ENCODE data around the gene SASH3. TPM values are rescaled to one million over a fixed set of nuclear protein-coding genes. Genes with fewer than 3 reads are reported as not detected.

SASH3 gene
- polyA plus RNA-seq, 1 of the 3 experiments (the other 2 are of a cell fraction), result not detected

DNA sequence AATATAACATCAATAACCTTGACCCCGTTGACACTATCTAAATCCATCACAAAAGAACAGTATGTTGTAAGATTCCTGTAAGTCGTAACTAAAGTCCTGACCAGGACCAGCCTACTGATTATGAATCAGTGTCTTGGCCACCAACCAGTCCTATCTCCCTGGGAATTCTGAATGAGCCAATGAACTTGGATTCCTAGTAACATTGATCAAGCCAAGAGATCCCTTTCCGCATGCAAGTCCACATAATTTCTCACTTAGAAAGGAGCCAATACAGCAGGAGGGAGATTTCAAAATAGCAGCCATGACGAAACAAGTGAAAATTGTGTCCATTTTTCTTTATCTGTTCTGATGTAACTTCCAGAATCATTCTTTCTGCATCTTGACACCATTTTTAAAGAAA, 31.4 kb upstream of the SASH3 start:
- TF ChIP-seq GABPA (IDR thresholded peaks at IDR 0.05; ENCODE audit: low read depth) (no peak), JUND (IDR thresholded peaks at IDR 0.05) (no peak), RCOR1 (IDR thresholded peaks at IDR 0.05; ENCODE audit: low read length) (no peak), RFX5 (IDR thresholded peaks at IDR 0.05; ENCODE audit: low read length) (no peak), FOSL2 (IDR thresholded peaks at IDR 0.05; ENCODE audit: borderline replicate concordance, low read depth) (no peak), NFIC (IDR thresholded peaks at IDR 0.05; ENCODE audit: borderline replicate concordance) (no peak), MXI1 (IDR thresholded peaks at IDR 0.05; ENCODE audit: low read depth, low read length) (no peak), CHD2 (IDR thresholded peaks at IDR 0.05; ENCODE audit: low read length, partially characterized antibody) (no peak), POLR2AphosphoS5 (IDR thresholded peaks at IDR 0.05; ENCODE audit: low read depth, low read length) (no peak), ELF1 (IDR thresholded peaks at IDR 0.05) (no peak)
- TF ChIP-seq, protein P1, sequence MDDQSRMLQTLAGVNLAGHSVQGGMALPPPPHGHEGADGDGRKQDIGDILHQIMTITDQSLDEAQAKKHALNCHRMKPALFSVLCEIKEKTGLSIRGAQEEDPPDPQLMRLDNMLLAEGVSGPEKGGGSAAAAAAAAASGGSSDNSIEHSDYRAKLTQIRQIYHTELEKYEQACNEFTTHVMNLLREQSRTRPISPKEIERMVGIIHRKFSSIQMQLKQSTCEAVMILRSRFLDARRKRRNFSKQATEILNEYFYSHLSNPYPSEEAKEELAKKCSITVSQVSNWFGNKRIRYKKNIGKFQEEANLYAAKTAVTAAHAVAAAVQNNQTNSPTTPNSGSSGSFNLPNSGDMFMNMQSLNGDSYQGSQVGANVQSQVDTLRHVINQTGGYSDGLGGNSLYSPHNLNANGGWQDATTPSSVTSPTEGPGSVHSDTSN (IDR thresholded peaks at IDR 0.05), result no peak
- TF ChIP-seq, protein P2, sequence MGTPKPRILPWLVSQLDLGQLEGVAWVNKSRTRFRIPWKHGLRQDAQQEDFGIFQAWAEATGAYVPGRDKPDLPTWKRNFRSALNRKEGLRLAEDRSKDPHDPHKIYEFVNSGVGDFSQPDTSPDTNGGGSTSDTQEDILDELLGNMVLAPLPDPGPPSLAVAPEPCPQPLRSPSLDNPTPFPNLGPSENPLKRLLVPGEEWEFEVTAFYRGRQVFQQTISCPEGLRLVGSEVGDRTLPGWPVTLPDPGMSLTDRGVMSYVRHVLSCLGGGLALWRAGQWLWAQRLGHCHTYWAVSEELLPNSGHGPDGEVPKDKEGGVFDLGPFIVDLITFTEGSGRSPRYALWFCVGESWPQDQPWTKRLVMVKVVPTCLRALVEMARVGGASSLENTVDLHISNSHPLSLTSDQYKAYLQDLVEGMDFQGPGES (IDR thresholded peaks at IDR 0.05; ENCODE audit: low read depth, low read length), result no peak
- TF ChIP-seq, protein P3, sequence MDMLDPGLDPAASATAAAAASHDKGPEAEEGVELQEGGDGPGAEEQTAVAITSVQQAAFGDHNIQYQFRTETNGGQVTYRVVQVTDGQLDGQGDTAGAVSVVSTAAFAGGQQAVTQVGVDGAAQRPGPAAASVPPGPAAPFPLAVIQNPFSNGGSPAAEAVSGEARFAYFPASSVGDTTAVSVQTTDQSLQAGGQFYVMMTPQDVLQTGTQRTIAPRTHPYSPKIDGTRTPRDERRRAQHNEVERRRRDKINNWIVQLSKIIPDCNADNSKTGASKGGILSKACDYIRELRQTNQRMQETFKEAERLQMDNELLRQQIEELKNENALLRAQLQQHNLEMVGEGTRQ (IDR thresholded peaks at IDR 0.05; ENCODE audit: borderline replicate concordance, low read depth, low read length), result no peak
- TF ChIP-seq, protein P4, sequence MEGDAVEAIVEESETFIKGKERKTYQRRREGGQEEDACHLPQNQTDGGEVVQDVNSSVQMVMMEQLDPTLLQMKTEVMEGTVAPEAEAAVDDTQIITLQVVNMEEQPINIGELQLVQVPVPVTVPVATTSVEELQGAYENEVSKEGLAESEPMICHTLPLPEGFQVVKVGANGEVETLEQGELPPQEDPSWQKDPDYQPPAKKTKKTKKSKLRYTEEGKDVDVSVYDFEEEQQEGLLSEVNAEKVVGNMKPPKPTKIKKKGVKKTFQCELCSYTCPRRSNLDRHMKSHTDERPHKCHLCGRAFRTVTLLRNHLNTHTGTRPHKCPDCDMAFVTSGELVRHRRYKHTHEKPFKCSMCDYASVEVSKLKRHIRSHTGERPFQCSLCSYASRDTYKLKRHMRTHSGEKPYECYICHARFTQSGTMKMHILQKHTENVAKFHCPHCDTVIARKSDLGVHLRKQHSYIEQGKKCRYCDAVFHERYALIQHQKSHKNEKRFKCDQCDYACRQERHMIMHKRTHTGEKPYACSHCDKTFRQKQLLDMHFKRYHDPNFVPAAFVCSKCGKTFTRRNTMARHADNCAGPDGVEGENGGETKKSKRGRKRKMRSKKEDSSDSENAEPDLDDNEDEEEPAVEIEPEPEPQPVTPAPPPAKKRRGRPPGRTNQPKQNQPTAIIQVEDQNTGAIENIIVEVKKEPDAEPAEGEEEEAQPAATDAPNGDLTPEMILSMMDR (IDR thresholded peaks at IDR 0.05), result no peak
- TF ChIP-seq, protein P5, sequence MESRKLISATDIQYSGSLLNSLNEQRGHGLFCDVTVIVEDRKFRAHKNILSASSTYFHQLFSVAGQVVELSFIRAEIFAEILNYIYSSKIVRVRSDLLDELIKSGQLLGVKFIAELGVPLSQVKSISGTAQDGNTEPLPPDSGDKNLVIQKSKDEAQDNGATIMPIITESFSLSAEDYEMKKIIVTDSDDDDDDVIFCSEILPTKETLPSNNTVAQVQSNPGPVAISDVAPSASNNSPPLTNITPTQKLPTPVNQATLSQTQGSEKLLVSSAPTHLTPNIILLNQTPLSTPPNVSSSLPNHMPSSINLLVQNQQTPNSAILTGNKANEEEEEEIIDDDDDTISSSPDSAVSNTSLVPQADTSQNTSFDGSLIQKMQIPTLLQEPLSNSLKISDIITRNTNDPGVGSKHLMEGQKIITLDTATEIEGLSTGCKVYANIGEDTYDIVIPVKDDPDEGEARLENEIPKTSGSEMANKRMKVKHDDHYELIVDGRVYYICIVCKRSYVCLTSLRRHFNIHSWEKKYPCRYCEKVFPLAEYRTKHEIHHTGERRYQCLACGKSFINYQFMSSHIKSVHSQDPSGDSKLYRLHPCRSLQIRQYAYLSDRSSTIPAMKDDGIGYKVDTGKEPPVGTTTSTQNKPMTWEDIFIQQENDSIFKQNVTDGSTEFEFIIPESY (IDR thresholded peaks at IDR 0.05; ENCODE audit: borderline replicate concordance, low read depth), result no peak
- DNase-seq, result no peak
- CTCF ChIA-PET, result no interaction called here
- Histone ChIP-seq H3K4me1 (ENCODE audit: control insufficient read depth in 1 of 2, insufficient read depth in 2 of 2, low read depth in 1 of 2, low read length in 1 of 2) (no peaks in the 10 kb centered on the region; a peak in 1 of 4 replicates), H3K79me2 (ENCODE audit: insufficient read depth) (no peaks in the 10 kb centered on the region), H3K9me3 (no peaks in the 10 kb centered on the region), H3K4me2 (no peak overlapping the region), H3K4me3 (ENCODE audit: low read depth in 2 of 2, low read length in 1 of 2) (no peak overlapping the region), H3K9ac (no peak overlapping the region), H3F3A (replicated peaks; ENCODE audit: insufficient read depth) (no peaks in the 10 kb centered on the region), H2AFZ (ENCODE audit: low read depth) (no peak overlapping the region), H3K27ac (ENCODE audit: low read depth in 2 of 2, low read length in 1 of 2) (no peak overlapping the region), H3K36me3 (replicated peaks in 1 of 2; ENCODE audit: control insufficient read depth in 1 of 2, insufficient read depth in 2 of 2, low read length in 1 of 2) (no peaks in the 10 kb centered on the region), H4K20me1 (ENCODE audit: insufficient read depth) (no peaks in the 10 kb centered on the region), H3K9me2 (no peaks in the 10 kb centered on the region), H3K27me3 (ENCODE audit: insufficient read depth) (peaks cover 44% of the 10 kb centered on the region; the same call in 1 of the 2 replicates)
- POLR2A ChIA-PET, result no interaction called here
- WGBS (ENCODE audit: low lambda C conversion rate), result 32% methylated on average over 4 of the region's 4 CpGs
